ENCODE measurements around the gene TESK1.
A peak's percentile ranks its signal among the peaks of the same experiment; 100 is the strongest.
"Not testable (repeated sequence)": the region's sequence is repeated elsewhere in the genome, so short reads cannot be mapped to it uniquely, and the experiment has no call there.

The TESK1 gene

DNA sequence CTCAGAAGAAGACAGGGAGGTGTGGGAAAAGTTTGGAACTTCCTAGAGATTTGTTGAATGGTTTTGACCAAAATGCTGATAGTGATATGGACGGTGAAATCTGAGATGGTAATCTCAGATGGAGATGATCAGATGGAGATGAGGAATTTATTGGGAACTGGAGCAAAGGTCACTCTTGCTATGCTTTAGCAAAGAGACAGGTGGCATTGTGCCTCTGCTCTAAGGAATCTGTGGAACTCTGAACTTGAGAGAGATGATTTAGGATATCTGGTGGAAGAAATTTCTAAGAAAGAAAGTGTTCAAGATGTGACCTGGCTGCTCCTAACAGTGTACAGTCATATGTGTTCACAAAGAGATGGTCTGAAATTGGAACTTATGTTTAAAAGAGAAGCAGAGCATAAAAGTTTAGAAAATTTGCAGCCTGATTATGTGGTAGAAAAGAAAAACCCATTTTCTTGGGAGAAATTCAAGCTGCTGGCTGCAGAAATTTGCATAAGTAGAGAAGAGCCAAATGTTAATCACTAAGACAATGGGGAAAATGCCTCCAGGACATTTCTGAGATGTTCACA, 25.3 kb upstream of the TESK1 start:
- not testable (repeated sequence) for DNase-seq

DNA sequence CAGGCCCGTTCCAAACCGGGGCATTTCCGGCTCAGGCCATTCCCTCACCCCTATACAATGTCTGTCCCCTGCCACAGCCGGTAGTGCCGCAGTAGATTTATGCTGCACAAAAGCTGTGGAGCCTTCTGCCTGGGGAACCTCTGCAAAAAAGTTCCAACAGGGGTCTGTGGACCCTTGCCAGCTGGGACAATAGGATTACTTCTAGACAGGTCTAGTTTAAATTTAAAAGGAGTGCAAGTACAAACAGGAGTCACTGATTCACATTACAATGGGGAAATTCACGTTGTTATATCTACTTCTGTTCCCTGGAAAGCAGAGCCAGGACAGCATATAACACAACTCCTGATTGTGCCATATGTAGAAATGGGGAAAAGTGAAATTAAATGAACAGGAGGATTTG, 21.5 kb upstream of the TESK1 start:
- not testable (repeated sequence) for DNase-seq

DNA sequence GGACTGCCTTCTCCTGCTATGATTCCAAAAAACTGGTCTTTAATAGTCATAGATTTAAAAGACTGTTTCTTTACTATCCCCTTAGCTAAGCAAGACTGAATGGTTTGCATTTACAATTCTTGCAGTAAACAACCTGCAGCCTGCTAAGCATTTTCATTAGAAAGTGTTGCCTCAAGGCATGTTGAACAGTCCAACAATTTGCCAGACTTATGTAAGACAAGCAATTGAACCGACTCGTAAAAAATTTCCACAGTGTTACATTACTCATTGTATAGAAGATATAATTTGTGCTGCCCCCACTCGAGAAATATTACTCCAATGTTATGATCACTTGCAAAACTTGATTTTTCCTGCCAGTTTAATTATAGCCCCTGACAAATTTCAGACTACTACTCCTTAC, 20.4 kb upstream of the TESK1 start:
- not testable (repeated sequence) for DNase-seq

DNA sequence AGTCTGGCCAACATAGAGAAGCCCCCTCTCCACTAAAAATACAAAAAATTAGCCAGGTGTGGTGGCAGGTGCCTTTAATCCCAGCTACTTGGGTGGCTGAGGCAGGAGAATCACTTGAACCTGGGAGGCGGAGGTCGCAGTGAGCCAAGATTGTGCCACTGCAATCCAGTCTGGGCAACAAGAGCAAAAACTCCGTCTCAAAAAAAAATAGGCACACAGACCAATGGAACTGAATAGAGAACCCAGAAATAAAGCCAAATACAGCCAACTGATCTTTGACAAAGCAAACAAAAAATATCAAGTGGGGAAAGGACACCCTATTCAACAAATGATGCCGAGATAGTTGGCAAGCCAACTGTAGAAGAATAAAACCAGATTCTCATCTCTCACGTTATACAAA, 16.6 kb upstream of the TESK1 start:
- DNase-seq, result not testable (repeated sequence)

DNA sequence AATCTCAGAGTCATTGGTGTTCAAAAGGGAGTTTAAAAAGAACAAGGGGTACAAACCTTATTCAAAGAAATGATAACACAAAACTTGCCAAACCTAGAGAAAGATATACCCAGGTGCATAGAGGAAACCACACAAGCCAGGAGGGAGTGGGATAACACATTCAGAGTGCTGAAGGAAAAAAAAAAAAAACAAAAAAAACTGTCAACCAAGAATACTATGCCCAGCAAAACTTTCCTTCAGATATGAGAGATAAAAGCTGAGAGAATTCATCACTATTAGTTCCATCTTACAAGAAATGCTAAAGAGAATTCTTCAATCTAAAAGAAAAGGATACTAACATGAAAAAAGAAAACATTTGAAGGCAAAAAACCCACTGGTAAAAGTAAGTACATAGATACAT, 11.5 kb upstream of the TESK1 start:
- DNase-seq, result no peak

DNA sequence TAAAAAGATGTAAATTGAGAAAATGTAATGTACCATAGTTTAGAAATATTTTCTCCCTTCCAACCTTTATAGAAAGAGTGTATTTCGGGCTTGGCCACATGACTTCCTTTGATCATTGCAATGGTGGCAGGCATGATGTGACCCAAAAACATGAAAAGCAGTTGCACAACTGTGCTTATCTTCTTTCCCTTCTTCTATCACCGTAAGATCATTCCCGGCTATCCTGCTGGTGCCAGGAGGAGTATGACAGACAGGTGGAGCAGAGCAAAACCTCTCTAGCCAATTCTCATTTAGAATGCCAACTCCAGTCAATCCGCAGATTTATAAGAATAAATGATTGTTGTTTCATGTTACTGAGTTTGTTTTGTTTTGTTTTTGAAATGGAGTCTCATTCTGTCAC, 10.6 kb upstream of the TESK1 start:
- DNase-seq, result no peak

DNA sequence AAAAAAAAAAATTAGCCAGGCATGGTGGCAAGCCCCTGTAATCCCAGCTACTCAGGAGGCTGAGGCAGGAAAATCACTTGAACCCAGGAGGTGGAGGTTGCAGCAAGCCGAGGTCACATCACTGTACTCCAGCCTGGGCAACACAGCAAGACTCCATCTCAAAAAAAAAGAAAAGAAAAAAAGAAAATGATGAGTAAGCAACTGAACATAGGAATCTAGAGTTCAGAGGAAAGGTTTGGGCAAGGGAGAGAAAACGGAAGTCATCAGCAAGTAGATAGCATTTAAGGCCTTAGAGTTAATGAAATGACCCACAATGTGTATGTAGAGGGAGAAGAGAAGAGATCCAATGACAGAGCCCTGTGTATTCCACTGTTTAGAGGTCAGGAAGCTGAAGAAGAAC, 8.2 kb upstream of the TESK1 start:
- DNase-seq, result not testable (repeated sequence)

DNA sequence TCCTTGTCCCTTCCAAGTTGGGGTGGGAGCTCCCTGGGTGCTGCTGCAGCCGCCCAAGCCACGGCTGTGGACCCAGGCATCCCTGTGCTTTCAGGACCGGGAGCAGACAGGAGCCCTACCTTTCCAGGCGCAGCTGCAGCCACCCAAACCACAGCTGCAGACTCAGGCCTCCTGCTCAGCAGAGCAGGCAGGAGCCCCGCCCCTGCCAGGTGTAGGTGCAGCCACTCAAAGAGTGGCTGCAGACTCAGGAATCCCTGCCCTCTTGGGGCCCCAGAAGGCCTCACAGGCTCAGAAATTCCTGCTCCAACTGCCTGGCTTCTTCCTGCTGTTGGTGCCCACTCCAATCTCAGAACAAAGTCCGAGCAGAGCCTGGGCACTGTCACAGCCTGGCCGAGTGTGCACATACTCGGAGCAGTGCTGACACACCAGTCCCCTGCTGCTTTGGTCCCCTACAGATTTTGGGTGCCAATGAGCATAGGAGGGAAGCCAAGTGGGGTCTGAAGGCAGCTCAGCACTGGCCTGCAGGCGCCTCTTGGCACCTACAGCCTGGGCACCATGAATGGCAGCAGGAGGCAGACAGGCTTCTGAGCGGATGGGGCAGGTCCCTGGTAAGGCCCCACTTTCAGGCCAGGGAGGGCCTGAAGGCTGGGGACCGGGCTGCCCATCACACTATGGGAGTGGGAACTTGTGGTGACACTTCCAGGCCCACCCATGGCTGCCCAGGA, 6.0 kb upstream of the TESK1 start:
- DNase-seq, result no peak

DNA sequence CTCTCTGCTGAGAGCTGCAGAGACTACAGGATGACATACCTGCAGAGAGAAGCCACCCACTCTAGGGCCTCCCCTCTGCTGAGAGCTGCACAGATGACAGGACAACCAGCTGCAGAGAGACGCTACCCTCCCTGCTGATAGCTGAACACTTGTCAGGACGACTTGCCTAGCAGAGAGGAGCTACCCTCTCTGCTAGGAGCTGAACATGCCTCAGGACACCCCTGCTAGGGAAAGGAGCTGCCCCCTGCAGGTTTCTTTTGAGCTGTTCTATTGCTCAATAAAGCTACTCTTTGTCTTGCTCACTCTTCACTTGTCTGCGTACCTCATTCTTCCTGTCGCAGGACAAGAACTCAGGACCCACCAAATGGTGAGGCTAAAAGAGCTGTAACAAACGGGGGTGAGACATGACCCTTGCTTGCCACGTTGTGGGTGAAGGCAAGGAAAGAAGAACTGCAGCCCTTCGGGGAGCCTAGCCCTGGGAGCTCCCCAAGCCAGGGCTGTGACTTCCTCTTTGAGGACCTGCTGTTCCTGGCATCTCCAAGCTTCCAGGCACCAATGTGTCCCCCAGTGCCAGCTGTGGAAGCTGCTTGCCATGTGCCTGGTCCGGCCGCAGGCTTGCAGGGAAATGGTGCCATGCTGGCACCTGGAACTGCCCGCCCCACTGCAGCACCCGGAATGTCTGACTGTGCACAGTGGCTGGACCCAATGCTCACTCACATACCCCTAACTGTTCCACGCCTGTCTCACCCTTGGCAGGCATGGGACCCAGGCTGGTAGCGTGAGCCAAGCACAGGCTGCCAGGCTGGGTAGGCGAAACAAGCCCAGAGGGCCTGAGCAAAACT, 5.1 kb upstream of the TESK1 start:
- DNase-seq, result peak in 3 of 14 donors; percentile 25 to 59 (median 35)

DNA sequence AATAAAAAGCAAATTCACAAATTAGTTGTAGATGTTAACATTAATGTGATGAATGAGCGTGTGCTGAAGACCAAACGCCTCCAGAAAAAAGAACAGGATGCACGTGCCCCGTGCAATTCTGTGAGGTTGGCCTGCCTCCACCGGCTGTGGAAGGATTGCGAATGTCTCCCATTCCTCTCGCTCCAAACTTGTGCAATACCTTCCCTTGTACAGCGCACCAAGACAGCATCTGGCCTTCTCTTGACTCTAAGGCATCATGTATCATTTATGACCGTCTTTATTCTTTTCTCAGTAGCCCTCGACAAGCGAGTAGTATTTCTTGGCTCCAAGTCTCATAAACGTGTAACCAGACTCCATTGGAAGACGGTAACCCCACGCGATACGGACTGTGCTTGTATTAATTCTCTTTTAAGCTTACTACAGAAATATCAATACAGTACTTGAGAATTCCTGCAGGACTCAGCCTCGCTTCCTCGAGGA, 1.5 kb upstream of the TESK1 start:
- peak in 4 of 14 donors; percentile 53 to 69 (median 54) for DNase-seq

DNA sequence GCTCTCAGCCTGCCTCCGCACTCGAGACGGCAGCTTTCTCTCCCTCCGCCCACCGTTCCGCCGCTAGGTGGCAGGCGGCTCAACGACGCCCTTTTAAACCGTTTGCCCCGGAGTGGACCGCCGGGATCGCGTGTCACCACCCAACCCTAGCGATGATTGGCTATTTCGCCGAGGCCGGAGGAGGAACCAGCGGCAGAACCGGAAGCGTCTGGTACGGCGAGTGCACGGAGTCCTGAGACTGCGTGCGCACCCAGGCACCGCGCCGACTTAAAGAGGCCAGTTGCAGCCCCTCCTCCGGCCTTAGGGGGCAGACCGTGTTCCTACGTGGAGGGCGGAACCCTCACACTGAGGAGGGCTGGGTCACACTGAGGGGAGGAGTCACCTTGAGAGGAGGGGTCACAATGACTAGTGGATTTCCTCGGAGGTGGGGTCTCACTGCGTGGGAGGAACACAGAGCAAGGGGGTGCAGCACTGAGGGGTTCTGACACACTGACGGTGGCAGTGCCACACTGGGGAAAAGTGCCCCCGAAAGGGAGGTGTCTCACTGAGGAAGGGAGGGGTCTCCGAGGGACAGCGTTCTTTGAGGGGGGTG, 980 bp upstream of the TESK1 start:
- peak; percentile 96 to 99 (median 99) for DNase-seq

DNA sequence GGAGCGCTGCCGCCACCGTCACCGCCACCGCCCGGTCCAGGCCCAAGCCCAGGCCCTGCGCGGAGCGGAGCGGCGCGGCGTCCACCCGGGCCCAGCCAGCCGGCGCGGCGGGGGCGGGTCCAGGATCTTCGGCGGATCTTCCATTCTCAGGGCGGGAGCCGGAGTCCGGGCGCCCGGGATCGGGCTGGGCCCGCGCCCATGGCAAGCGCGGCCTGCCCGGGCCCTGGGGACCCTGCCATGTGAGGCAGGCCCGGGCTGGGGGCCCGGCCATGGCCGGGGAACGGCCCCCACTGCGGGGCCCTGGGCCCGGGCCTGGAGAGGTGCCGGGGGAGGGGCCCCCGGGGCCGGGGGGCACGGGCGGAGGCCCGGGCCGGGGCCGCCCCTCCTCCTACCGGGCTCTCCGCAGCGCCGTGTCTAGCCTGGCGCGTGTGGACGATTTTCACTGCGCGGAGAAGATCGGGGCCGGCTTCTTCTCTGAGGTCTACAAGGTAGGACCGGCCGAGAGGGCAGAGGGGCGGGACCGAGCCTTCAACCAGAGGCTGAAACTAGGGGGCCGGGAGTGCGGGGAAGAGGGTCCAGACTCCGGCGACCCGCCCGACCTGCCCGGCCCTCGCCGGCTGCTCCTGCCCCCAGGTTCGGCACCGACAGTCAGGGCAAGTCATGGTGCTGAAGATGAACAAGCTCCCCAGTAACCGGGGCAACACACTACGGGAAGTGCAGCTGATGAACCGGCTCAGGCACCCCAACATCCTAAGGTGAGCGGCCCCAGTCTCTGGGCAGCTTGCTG, 482 bp downstream of the TESK1 start:
- peak in 5 of 14 donors; percentile 41 to 74 (median 54) for DNase-seq

DNA sequence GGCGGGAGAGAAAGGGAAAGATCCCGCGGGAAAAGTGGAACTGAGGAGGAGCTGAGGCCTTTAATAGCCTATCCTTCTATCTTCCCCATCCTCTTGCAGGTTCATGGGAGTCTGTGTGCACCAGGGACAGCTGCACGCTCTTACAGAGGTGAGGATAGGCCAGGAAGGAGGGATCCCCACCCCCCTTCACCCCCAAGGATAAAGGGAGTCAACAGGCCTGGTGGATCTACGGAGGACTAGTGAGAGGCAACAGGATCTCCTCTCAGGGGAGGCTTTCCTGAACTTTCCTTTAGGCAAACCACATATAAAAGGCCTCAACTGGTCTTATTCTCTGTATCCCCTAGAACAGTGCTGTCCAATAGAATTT, 1.1 kb downstream of the TESK1 start:
- DNase-seq, result no peak

DNA sequence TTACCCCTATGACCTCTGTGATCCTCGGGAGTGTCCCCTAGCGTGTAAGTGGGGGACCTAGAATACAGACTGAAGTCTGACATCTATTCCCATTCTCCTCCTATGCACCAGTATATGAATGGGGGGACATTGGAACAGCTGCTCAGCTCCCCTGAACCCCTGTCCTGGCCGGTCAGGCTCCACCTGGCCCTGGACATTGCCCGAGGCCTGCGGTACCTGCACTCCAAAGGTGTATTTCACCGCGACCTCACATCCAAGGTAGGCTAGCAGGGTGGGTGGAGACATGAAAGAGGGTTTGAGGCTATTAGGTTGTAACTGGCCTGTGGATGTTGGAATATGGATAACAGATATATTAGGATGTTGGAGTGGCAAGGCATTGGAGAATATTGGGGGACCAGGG, 1.7 kb downstream of the TESK1 start:
- DNase-seq, result no peak

DNA sequence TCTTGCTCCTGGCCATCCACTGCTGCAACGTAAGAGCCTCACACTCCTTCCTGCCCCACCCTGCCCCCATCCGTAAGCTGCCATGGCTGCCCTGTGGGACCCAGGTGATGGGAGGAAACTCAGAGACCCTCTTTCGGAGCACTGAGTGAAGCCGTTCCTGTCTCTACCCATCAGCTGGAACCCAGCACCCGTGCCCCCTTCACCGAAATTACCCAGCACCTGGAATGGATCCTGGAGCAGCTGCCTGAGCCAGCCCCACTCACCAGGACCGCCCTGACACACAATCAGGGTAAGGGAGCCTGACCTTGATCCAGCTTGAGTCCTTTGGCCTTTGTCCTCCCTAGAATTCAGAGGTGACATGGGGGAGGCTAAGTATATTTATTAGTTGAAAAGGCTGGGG, 3.2 kb downstream of the TESK1 start:
- no peak for DNase-seq

DNA sequence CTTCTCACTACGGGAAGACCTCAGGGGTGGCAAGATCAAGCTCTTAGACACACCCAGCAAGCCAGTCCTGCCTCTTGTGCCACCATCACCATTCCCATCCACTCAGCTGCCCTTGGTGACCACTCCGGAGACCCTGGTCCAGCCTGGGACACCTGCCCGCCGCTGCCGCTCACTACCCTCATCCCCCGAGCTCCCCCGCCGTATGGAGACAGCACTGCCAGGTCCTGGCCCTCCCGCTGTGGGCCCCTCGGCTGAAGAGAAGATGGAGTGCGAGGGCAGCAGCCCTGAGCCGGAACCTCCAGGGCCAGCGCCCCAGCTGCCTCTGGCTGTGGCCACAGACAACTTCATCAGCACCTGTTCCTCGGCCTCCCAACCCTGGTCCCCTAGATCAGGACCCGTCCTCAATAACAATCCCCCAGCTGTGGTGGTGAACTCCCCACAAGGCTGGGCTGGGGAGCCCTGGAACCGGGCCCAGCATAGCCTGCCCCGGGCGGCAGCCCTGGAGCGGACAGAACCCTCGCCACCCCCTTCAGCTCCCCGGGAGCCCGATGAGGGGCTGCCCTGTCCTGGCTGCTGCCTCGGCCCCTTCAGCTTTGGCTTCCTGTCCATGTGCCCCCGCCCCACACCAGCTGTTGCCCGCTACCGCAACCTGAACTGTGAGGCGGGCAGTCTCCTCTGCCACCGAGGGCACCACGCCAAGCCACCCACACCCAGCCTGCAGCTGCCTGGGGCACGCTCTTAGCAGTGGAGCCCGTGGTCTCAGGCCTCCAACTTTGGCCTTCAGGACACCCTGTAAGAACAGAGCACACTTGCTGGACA, 4.1 kb downstream of the TESK1 start:
- no peak for DNase-seq

DNA sequence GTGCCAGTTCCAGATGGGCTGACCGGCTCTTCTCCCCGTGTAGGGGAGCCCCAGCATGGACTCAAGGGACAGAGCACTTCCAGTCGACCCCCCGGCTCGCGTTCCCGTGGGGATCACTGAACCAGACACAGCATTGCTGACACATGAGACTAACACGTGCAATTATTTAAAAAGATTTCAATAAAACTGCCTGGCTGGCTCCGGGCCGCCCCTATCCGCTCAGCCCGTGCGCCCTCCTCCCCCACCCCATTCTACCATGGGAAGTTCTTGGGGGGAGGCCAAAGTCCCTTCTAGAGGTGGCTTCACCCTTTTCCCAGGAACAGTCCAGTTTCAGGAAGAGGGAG, 4.7 kb downstream of the TESK1 start:
- no peak for DNase-seq

DNA sequence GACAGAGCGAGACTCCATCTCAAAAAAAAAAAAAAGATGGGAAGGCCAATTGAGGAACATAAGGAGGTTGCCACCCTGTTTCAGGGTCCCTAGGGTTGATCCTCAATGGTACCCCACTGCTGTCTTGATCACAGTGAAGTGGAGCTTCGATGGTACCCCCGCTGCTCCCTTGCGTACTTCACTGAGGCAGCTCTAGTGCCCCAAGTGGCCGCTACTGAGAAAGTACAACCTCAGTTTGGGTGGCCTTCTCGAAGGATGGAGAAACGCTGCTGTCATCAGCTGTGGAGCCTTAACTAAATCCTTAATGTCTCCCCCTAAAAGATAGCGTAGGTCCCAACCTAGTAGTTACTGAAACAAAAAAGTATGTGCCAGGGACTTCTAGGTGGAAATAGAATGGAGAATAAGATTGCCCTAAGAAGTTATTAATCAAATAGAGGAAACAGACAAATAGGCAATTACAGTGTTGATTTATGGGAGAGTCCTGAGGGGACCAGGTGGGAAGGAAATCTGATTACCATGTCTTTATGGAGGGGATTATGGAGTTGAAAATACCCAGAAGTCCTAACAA, 6.3 kb downstream of the TESK1 start:
- DNase-seq, result peak in 4 of 14 donors; percentile 7 to 12 (median 10)

DNA sequence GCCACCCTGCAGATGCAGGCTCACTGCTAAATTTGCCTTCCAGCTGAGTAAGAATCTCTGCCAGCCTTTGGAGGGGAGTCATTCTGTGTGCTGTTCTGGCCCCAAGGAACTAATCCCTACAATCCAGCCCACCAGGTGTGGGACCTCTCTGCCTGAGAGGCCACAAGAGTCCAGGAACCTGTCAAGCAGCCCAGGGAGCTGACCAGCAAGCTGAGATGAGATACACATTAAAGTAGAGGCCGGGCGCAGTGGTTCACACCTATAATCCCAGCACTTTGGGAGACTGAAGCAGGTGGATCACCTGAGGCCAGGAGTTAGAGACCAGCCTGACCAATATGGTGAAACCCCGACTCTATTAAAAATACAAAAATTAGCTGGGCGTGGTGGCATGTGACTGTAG, 7.0 kb downstream of the TESK1 start:
- DNase-seq, result not testable (repeated sequence)

DNA sequence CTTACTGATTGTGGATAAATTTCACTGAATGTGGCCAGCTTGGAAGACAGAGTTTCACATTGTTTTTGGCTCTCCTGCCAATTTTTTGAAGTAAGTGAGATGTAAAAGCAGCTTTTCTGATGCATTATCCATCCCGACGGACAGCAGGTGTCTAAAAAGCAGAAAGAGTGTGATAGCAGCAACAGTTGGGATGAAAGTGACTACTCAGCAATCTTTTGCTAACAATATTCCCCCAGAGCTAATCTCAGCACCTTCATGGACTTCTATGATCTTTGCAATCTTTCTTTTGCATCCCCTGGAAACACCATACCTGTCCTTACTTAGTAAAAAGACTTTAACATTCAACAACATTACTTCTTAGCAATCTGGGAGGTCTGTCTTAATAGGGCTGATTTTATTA, 7.8 kb downstream of the TESK1 start:
- DNase-seq, result no peak
